ENCODE measurements around the gene CTNNBL1.

Gene CTNNBL1

DNA sequence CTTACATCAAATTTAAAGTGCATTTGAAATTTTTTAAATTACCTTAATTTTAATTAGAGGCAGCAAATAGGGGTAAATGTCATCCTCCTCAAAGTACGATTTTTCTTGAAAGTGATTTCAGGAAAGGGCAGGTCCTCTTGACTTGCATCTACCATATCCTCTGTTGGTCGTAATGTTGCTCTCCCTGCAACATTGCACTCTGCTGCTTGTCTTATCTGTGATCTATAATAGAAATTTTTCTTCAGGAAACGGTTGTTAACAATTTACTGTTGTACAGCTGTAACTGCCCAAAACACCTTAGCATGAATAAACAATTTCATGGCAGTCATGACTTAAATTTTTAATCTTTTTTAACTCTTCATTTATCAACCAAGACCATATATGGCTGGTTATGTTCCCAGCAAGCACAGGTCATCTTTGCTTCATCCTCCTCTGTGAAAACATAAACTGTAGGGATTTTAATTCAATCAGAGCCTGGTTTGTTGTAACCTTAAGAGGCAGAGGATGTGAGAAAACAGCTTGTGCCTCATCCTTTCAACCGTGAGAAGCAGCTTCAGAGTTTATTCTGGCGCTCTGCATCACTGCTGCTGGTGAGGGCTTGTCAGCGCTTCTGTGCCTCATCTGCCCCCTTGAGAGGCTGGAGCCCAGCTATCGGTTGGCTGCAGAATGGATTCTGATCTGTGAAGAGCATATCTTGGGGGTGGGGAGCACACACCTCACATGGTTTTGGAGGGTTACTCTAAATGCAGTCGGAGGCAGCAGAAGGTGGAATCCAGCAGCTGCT is 56.0 kb downstream of the CTNNBL1 start:
- H3K4me3 ChIP-seq (ENCODE audit: low read length): no peak overlapping the region
- DNase-seq (ENCODE audit: low read depth): no peak
- TF ChIP-seq, protein P1, sequence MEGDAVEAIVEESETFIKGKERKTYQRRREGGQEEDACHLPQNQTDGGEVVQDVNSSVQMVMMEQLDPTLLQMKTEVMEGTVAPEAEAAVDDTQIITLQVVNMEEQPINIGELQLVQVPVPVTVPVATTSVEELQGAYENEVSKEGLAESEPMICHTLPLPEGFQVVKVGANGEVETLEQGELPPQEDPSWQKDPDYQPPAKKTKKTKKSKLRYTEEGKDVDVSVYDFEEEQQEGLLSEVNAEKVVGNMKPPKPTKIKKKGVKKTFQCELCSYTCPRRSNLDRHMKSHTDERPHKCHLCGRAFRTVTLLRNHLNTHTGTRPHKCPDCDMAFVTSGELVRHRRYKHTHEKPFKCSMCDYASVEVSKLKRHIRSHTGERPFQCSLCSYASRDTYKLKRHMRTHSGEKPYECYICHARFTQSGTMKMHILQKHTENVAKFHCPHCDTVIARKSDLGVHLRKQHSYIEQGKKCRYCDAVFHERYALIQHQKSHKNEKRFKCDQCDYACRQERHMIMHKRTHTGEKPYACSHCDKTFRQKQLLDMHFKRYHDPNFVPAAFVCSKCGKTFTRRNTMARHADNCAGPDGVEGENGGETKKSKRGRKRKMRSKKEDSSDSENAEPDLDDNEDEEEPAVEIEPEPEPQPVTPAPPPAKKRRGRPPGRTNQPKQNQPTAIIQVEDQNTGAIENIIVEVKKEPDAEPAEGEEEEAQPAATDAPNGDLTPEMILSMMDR (conservative IDR thresholded peaks at IDR 0.05; ENCODE audit: low read length): no peak

DNA sequence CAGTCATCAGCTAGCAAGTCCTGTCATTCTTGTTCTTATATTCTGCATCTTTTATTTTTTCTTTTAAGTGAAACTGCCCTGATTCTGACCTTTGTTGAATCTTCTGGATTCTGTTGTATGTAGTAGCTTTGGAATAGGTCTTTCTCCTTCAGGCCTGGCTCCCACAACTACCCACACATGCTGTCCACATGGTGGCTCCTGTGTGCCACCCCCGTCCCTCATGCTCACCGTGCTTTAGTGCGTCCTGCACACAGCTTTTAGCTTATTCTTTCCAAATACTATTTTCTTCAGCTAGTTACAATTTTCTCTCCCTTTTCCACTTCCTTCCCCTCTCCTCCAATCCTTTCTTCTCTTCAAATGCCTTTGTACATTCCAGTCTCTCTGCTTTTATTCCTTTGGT is 61.8 kb downstream of the CTNNBL1 start:
- DNase-seq (ENCODE audit: low read depth): peak; percentile 55
- TF ChIP-seq, protein P1 (conservative IDR thresholded peaks at IDR 0.05; ENCODE audit: low read length): peak; percentile 50
- H3K4me3 ChIP-seq (ENCODE audit: low read length): no peak overlapping the region

DNA sequence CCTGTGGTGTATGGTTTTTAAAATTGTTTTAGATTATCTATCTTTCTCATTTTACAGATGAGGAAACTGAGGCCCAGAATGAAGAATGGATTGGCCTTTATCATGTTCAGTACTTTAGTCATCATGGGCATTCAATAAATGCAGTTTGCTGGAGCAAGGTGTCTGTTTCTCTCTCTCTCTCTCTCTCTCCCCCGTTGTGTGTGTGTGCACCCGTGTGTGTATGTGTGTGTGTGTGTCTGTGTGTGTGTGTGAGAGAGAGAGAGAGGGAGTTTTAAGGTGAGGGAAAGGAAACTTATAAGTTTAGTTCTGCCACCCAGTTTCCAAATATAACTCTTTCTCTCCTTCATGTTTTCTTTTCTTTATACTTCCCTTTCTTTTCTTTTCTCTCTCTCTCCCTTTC is 62.4 kb downstream of the CTNNBL1 start:
- TF ChIP-seq, protein P1 (conservative IDR thresholded peaks at IDR 0.05; ENCODE audit: low read length): no peak
- DNase-seq (ENCODE audit: low read depth): no peak

DNA sequence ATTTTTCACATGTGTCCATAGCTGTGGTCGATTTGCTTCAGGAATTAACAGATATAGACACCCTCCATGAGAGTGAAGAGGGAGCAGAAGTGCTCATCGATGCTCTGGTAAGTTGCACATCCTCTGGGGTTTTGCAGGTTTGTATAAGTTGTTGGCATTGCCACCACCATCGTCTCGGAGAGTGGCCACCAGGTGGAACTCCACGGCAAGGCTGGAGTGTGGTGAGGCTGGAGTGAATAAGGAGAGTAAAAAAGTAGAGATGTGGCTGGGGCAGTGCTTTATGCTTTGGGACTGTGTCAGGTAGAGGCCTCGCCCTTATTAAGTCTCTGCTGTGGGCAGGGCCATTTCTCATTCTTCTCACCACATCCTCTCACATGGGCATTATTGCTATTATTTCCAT is 63.7 kb downstream of the CTNNBL1 start:
- TF ChIP-seq, protein P1 (conservative IDR thresholded peaks at IDR 0.05; ENCODE audit: low read length): no peak; the same call in 1 of the 2 replicates
- no peak for DNase-seq (ENCODE audit: low read depth)
- H3K4me3 ChIP-seq (ENCODE audit: low read length): no peak overlapping the region

More for the DNA sequence above, 62.4 kb downstream of the CTNNBL1 start:
- H3K4me3 ChIP-seq (ENCODE audit: low read length): no peak overlapping the region

DNA sequence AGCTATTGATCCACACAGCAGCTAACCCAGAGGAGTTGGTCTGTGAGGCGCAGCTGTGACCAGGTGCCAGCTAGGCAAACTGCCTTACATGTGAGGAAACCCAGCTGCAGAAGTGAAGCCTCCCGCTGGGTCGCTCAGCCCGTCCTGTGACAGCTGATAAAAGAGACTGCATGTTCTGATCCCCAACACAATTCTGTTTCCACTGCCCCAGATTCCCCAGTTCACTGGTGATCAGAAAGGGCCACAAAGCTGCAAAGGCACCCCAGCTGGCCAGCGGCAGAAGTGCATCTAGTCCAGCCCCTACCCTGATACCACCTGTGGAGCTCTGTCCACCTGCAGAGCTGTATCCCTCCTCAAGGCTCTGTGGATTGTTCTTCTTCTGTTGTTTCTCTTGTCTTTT is 64.5 kb downstream of the CTNNBL1 start:
- no peak for DNase-seq (ENCODE audit: low read depth)
- TF ChIP-seq, protein P1 (conservative IDR thresholded peaks at IDR 0.05; ENCODE audit: low read length): no peak
- H3K4me3 ChIP-seq (ENCODE audit: low read length): no peak overlapping the region

DNA sequence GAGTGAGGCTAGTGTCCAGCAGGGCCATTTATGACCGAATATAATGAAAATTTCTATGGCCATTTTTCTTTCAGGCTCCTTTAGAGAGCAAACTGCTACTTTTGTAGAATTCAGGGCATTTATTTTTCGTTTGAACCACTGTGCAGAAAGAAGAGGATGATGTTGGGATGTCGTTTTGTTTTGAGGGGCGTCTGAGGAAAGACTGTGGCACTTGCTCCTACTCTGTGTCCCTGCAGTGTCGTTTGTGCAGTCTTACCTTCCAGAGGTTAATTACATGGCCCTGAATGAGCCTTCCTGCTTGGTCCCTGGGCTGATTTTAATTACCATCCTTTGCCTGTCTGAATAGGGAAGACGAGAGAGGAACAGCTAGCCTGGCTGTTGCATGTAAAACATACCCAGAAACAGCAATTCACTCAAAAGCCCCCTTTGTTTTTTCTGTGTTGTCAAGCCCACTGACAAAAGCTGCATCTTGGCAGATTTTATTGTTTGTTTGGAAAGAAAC is 65.3 kb downstream of the CTNNBL1 start:
- DNase-seq (ENCODE audit: low read depth): no peak
- TF ChIP-seq, protein P1 (conservative IDR thresholded peaks at IDR 0.05; ENCODE audit: low read length): no peak
- no peak overlapping the region for H3K4me3 ChIP-seq (ENCODE audit: low read length)

DNA sequence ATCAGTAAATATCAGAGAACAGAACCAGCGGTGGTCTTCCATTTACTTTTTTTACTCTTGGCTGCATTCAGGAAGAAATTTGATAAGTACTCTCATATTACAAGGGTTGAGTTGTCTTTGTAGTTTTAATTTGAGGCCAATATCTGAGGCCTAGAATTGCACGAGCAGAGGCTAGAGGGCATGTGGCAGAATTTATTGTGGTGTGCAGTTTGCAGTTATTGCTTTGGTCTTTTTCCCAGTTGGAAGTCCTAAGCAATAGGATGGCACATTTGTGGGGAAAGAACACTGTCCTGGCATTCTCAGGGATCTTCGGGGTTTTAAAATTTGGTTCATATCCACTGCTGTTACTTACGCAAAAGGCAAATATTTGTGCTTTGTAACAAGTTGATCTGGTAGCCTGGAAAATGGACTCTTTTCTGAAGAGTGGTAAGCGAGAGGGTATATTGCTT is 66.0 kb downstream of the CTNNBL1 start:
- H3K4me3 ChIP-seq (ENCODE audit: low read length): no peak overlapping the region
- no peak for DNase-seq (ENCODE audit: low read depth)
- TF ChIP-seq, protein P1 (conservative IDR thresholded peaks at IDR 0.05; ENCODE audit: low read length): no peak
